Measurements from ENCODE around the gene CNTNAP5.

CNTNAP5 gene

GRCh38 chr2:124575497-124575896 lies 550.4 kb downstream of the CNTNAP5 start:
- H3K4me3 ChIP-seq (ENCODE audit: low read depth, low read length): no peak overlapping the region
- no peak for TF ChIP-seq CTCF (IDR thresholded peaks at IDR 0.05; ENCODE audit: control insufficient read depth, extremely low read depth, insufficient read depth)

GRCh38 chr2:124580263-124580662 lies 555.2 kb downstream of the CNTNAP5 start:
- TF ChIP-seq CTCF (IDR thresholded peaks at IDR 0.05; ENCODE audit: control insufficient read depth, extremely low read depth, insufficient read depth): no peak
- DNase-seq (ENCODE audit: low read depth): no peak
- H3K4me3 ChIP-seq (ENCODE audit: low read depth, low read length): no peak overlapping the region

More at GRCh38 chr2:124575497-124575896, 550.4 kb downstream of the CNTNAP5 start:
- no peak for DNase-seq (ENCODE audit: low read depth)

- no peak for DNase-seq (ENCODE audit: low read depth)
- no peak overlapping the region for H3K4me3 ChIP-seq (ENCODE audit: low read depth, low read length)
- TF ChIP-seq CTCF (IDR thresholded peaks at IDR 0.05; ENCODE audit: control insufficient read depth, extremely low read depth, insufficient read depth): no peak
These were observed 557.3 kb downstream of the CNTNAP5 start for GRCh38 chr2:124582387-124582786.

GRCh38 chr2:124584615-124585014 lies 559.5 kb downstream of the CNTNAP5 start:
- no peak for TF ChIP-seq CTCF (IDR thresholded peaks at IDR 0.05; ENCODE audit: control insufficient read depth, extremely low read depth, insufficient read depth)
- no peak overlapping the region for H3K4me3 ChIP-seq (ENCODE audit: low read depth, low read length)
- DNase-seq (ENCODE audit: low read depth): no peak

GRCh38 chr2:124585277-124585676 lies 560.2 kb downstream of the CNTNAP5 start:
- no peak for TF ChIP-seq CTCF (IDR thresholded peaks at IDR 0.05; ENCODE audit: control insufficient read depth, extremely low read depth, insufficient read depth)
- H3K4me3 ChIP-seq (ENCODE audit: low read depth, low read length): no peak overlapping the region
- no peak for DNase-seq (ENCODE audit: low read depth)

- no peak for TF ChIP-seq CTCF (IDR thresholded peaks at IDR 0.05; ENCODE audit: control insufficient read depth, extremely low read depth, insufficient read depth)
- DNase-seq (ENCODE audit: low read depth): no peak
These were observed 561.1 kb downstream of the CNTNAP5 start for GRCh38 chr2:124586210-124586609.

GRCh38 chr2:124586835-124587234 lies 561.7 kb downstream of the CNTNAP5 start:
- H3K4me3 ChIP-seq (ENCODE audit: low read depth, low read length): no peak overlapping the region
- DNase-seq (ENCODE audit: low read depth): no peak
- no peak for TF ChIP-seq CTCF (IDR thresholded peaks at IDR 0.05; ENCODE audit: control insufficient read depth, extremely low read depth, insufficient read depth)

More at GRCh38 chr2:124586210-124586609, 561.1 kb downstream of the CNTNAP5 start:
- H3K4me3 ChIP-seq (ENCODE audit: low read depth, low read length): no peak overlapping the region
